ENCODE results near the gene MVD. TPM values are rescaled to one million over a fixed set of nuclear protein-coding genes. Genes with fewer than 3 reads are reported as not detected.

Gene MVD
- total and polyA plus RNA-seq, 2 of the 4 experiments (the other 2 are of a cell fraction), result 18.3 to 28.4 TPM

DNA sequence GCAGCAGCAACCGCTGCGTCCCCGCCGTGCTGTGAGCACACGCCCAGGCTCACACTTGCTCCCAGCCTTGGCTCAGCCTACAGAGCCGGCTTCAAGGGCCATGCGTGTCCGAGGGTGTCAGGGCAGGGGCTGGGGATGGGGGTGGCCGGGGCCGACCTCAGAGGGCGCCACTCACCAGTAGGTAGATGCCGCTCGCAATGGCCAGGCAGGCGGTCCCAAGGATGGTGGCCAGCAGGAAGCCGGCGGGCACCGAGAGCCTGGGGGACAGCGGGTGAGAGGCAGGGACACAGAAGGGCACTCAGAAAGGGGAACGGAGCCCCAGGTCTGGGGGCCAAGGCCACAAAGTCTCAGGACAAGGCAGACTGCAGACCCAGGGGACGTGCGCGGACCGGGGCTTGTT, 16.9 kb downstream of the MVD start:
- POLR2A ChIA-PET (ENCODE audit: unreplicated experiment), result interaction anchor here (0.5 kb wide), 1 partner anchor 15 kb away, joined by 3 read pairs; no protein-coding TSS in a partner anchor
- dilution Hi-C loops (cut with HindIII; ENCODE audit: low sequenced_read_pairs, unreplicated experiment), result no loop called here

More for the DNA sequence above, 16.9 kb downstream of the MVD start:
- no peak overlapping the region for H3K27ac ChIP-seq (ENCODE audit: insufficient read depth, low read length)
- ATAC-seq (ENCODE audit: low read depth) (no peak), DNase-seq (no peak)
- H3K4me2 ChIP-seq (ENCODE audit: low read depth, low read length), result no peak overlapping the region
- no peak overlapping the region for H3K4ac ChIP-seq (ENCODE audit: low read depth, low read length)
- peaks cover 0 to 15% of the 10 kb centered on the region in 2 experiments; a peak in 1 of 4 replicates for H3K79me1 ChIP-seq (ENCODE audit: low read depth in 1 of 2, low read length in 2 of 2)
- H3K14ac ChIP-seq (replicated peaks; ENCODE audit: low read depth, low read length), result no peak overlapping the region
- no TSS peak for BruUV-seq (replicated peaks)
- no peak overlapping the region for H2AK5ac ChIP-seq (ENCODE audit: low read depth, low read length)
- no peak overlapping the region for H2AFZ ChIP-seq (replicated peaks; ENCODE audit: low read length, poor library complexity)
- H3K4me1 ChIP-seq (ENCODE audit: control insufficient read depth, insufficient read depth, low read length), result no peaks in the 10 kb centered on the region
- no peaks in the 10 kb centered on the region for H3K9me1 ChIP-seq (ENCODE audit: insufficient read depth, low read length)
- no peaks in the 10 kb centered on the region for H3K9me3 ChIP-seq (ENCODE audit: control insufficient read depth, insufficient read depth, low read length)
- H2BK20ac ChIP-seq (ENCODE audit: low read depth, low read length), result no peak overlapping the region
- H2BK5ac ChIP-seq (ENCODE audit: low read depth, low read length, poor library complexity, severe bottlenecking), result no peak overlapping the region
- 87% methylated on average over 19 of the region's 23 CpGs; no CpG with 5 or more reads in 1 of the 2 experiments for WGBS, 2 experiments (ENCODE audit: extremely low coverage in 2 of 2, insufficient read length in 1 of 2)
- in situ Hi-C loops (cut with MboI; ENCODE audit: low sequenced_read_pairs) (no loop called here), intact Hi-C loops (cut with micrococcal nuclease) (no loop called here)
- no peak overlapping the region for H4K5ac ChIP-seq (ENCODE audit: low read depth, low read length)
- H3K18ac ChIP-seq (ENCODE audit: low read depth, low read length), result no peak overlapping the region
- no peak overlapping the region for H3K9ac ChIP-seq (ENCODE audit: low read depth, low read length)
- peaks cover 3% of the 10 kb centered on the region for H3K36me3 ChIP-seq (ENCODE audit: control insufficient read depth, insufficient read depth, low read length)
- no peak overlapping the region for H4K91ac ChIP-seq (ENCODE audit: insufficient read depth, low read depth, low read length)
- CTCF ChIA-PET, result no interaction called here
- no peak overlapping the region for H3K56ac ChIP-seq (ENCODE audit: extremely low read depth, insufficient read depth, low read length)
- no peak overlapping the region for H3K4me3 ChIP-seq (ENCODE audit: insufficient read depth, low read depth, low read length)
- no peak overlapping the region for H3K23ac ChIP-seq (ENCODE audit: low read depth, low read length)
- no peaks in the 10 kb centered on the region; the same call in 1 of the 2 replicates for H3K27me3 ChIP-seq (ENCODE audit: control insufficient read depth, insufficient read depth, low read length)
- no peak overlapping the region for H2AK9ac ChIP-seq (replicated peaks; ENCODE audit: low read depth, low read length, poor library complexity)
- TF ChIP-seq MAZ (IDR thresholded peaks at IDR 0.05; ENCODE audit: borderline replicate concordance, low read depth, low read length) (no peak), CEBPB (IDR thresholded peaks at IDR 0.05; ENCODE audit: low read depth, low read length) (no peak), NFE2L2 (IDR thresholded peaks at IDR 0.05; ENCODE audit: low read depth, low read length) (no peak), SMC3 (IDR thresholded peaks at IDR 0.05; ENCODE audit: low read depth, low read length) (no peak), MAFK (IDR thresholded peaks at IDR 0.05; ENCODE audit: low read depth, low read length) (no peak), RFX5 (IDR thresholded peaks at IDR 0.05; ENCODE audit: low read depth, low read length) (no peak), RCOR1 (IDR thresholded peaks at IDR 0.05; ENCODE audit: insufficient replicate concordance, low read length) (no peak), CHD1 (IDR thresholded peaks at IDR 0.05; ENCODE audit: low read depth, low read length) (no peak)
- TF ChIP-seq, protein P1, sequence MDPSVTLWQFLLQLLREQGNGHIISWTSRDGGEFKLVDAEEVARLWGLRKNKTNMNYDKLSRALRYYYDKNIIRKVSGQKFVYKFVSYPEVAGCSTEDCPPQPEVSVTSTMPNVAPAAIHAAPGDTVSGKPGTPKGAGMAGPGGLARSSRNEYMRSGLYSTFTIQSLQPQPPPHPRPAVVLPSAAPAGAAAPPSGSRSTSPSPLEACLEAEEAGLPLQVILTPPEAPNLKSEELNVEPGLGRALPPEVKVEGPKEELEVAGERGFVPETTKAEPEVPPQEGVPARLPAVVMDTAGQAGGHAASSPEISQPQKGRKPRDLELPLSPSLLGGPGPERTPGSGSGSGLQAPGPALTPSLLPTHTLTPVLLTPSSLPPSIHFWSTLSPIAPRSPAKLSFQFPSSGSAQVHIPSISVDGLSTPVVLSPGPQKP (IDR thresholded peaks at IDR 0.05; ENCODE audit: borderline replicate concordance, low read depth, low read length), result no peak
- H4K8ac ChIP-seq (ENCODE audit: low read depth in 2 of 2, low read length in 2 of 2), result no peak overlapping the region
- peaks cover 6% of the 10 kb centered on the region for H4K20me1 ChIP-seq (ENCODE audit: insufficient read depth, low read length)
- H2BK120ac ChIP-seq (ENCODE audit: low read depth, low read length), result no peak overlapping the region
- no peak overlapping the region for H2BK15ac ChIP-seq (ENCODE audit: low read depth, low read length)
